Activated CD4-positive, CD25-positive, alpha-beta regulatory T cell treated with anti-CD3 and anti-CD28 coated beads, Interleukin-2, amount 50 U/mL, for 16 hours (primary cell): ENCODE measurements around the gene GALNTL6.
"Not testable (repeated sequence)": the region's sequence is repeated elsewhere in the genome, so short reads cannot be mapped to it uniquely, and the experiment has no call there.

Experiments
- DNase-seq: peaks from one replicate; pipeline ENCODE4 v3.0.0-alpha.2; 2020; ENCODE audit warnings: low read depth, low spot score

Gene GALNTL6

DNA sequence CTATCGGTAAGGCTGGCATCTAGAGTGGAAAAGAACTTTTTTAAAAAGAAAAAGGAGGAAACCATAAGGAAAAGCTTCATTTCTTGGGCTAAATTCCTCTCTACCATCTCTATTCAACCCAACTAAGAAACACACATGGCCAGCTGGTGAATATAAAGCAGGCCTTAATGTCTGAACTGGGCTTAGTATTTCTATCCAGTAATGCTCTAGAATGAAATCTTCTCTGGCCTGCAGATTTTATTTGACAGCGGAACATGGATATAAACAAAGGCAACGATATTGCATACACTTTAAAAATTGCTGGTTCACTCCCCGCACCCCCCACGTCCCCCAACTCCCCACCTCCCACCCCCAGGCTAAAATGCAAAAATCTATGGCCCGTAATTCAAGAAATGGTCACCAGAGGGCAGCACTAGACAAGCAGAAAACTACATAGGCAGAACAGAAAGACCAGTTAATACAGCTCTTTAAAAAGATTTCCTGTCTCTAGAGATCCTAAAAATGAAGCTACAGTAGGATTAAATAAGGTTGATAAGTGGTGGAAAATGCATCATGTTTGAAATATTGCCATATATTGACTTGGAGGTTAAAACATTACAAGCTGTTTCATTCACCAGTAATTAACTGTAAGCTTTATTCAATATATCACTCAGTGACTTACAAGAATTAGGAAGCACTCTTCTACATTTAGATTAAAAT is 1200.2 kb downstream of the GALNTL6 start:
- peak; percentile 24 for DNase-seq

DNA sequence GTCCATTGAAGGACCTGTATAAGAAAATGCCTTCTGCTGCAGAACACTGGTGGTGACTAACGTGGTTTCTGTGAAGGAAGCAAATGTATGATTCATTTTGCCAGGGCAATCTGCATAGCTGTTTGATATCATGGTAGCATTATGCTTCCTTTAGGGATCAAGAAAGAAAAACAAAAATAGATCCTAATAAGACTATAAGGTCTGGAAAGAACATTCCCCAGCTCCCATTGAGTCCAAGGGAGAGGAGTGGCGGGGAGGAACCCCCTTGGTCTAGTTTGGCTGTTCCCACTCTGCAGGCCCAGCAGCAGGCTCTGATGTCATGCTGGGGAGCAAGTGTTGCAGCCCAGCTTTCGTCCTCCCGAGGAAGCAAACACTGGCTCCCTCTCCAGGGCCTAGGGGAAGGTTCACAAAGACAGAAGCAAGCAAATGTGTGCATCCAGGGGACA is 1200.9 kb downstream of the GALNTL6 start:
- no peak for DNase-seq

DNA sequence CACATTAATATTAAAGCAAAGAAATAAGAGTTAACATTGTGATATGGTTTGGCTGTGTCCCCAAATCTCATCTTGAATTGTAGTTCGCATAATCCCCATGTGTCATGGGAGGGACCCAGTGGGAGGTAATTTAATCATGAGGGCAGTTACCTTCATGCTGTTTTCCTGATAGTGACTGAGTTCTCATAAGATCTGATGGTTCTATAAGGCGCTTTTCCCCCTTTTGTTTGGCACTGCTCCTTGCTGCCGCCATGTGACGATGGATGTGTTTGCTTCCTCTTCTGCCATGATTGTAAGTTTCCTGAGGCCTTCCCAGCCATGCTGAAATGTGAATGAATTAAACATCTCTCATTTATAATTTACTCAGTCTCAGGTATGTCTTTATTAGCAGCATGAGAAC is 1201.6 kb downstream of the GALNTL6 start:
- DNase-seq = no peak

DNA sequence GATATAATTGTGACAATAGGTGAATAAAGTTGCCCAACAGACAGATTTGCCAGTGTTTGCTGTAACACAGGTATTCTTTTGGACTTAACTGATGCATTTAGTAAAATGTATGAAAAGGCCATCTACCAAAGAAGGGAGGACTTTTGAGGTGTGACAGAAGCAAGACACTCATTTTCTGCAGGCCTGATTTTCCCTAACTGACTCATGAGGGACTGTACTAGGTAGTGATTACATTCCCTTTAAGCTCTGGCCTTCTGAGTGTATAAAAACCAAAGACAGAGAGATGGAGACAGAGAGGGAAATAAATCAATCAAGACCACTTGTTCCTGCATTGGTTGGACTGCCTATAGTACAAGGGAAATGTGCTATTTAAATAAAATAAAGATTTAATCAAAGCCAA is 1204.6 kb downstream of the GALNTL6 start:
- no peak for DNase-seq

DNA sequence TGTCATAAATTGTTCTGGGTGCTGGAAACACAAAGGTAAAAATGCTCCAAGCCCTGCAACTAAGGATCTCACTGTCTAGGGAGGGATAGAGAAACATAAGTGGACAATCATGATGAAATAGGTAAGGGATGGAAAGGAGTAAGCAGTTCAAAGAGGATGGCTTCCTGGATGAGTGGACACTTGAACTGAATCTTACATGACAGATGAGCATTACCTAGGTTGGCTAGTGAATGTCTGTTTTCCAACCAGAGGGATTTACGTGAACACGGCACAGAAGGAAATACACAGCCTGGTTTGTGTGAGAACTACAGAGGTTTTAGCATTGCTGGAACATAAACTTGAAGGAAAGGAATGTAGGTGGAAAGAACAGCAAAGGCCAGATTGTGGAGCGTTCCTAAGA is 1205.2 kb downstream of the GALNTL6 start:
- no peak for DNase-seq

DNA sequence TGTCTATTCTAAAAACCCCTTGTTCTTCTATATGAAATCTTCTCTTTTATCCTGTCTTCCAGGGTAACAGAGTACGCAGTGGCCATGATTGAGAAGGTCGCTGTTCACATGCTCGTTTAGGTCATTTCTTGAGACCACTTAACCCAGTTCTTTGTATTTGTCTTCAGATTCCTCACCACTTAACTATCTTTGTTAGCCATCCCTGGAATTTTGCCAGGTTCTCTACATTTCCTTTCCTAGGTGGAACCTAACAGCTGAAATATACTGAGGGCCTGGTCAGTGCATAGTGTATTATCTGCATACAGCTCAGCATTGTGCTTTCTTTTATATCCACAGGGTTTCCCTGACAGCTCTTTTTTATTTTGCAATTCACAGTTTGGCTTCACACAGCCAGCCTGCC is 1206.5 kb downstream of the GALNTL6 start:
- DNase-seq = no peak

DNA sequence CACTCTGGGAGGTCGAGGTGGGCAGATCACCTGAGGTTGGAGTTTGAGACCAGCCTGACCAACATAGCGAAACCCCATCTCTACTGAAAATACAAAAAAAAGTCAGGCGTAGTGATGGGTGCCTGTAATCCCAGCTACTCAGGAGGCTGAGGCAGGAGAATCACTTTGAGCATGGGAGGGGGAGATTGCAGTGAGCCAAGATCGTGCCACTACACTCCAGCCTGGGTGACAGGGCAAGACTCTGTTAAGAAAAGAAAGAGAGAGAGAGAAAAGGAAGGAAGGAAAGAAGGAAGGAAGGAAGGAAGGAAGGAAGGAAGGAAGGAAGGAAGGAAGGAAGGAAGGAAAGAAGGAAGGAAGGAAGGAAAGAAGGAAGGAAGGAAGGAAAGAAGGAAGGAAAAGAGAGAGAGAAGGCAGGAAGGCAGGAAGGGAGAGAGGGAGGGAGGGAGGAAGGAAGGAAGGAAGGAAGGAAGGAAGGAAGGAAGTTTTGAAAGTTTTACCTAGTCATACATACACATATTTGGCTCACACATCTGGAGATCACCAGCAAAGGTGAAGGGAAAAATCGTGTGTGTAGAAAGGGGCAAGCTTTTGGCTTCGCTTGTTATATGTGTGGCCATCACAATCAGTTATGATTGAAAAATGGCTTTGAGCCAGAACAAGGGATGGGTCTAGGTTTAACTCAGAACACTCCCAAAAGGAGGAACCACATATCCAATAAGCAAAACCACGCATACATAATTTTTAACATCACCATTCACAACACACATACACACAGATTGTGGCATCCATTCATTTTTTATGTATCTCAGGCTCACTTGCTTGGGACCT is 1208.8 kb downstream of the GALNTL6 start:
- DNase-seq = not testable (repeated sequence)

DNA sequence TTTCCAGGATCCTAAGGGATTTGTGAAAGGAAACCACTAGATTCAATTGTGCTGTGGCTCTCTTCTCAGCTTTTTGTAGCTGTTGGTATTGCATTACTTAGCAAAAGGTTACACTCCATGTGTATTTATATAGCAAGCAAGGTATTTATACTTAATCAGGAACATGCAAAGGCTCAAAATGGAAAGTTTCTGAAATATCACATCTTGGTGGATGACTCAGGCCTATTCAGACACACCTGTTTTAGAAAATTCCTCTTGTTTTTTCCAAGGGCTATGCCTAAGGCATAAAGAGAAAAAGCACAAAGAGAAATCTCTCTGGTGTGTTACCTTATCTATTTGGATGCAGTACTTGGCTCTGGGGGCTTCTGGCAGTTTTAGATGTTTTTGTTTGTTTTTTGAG is 1211.0 kb downstream of the GALNTL6 start:
- DNase-seq = no peak

DNA sequence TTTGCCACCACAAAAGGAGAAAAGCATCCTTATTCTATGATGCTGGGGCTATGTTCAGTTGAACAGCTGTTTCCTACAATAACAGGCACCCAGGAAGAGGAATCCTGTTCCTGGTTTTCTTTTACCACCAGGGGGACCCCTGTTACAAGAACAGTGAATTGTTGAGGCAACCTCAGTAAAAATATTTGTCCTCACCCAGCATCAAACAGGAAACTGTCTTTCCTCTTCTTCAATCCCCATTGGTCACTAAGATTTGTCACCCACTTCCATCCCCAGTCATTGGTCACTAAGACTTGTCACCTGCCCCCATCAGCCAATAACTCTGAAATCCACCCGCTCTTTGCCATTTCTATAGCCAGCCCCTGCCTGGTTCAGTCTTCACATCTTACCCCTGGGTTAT is 1211.9 kb downstream of the GALNTL6 start:
- no peak for DNase-seq

DNA sequence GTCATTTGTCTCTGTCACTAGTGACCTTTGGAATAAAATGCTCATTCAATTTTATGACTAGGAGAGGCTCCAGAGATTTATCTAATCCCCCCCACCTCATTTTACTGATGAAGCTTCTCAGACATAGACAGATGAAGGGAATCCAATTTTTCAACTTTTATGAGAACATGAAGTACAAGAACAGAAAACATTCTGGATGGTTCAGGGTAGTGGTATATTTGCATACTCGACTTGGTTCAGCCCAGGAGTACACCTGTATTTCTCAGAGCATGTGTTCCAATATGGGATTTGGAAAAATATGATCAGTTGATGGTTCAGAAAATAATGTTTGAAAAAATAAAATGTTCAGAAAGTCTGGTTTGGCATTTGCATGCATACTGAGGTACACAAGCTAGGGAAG is 1224.0 kb downstream of the GALNTL6 start:
- no peak for DNase-seq

DNA sequence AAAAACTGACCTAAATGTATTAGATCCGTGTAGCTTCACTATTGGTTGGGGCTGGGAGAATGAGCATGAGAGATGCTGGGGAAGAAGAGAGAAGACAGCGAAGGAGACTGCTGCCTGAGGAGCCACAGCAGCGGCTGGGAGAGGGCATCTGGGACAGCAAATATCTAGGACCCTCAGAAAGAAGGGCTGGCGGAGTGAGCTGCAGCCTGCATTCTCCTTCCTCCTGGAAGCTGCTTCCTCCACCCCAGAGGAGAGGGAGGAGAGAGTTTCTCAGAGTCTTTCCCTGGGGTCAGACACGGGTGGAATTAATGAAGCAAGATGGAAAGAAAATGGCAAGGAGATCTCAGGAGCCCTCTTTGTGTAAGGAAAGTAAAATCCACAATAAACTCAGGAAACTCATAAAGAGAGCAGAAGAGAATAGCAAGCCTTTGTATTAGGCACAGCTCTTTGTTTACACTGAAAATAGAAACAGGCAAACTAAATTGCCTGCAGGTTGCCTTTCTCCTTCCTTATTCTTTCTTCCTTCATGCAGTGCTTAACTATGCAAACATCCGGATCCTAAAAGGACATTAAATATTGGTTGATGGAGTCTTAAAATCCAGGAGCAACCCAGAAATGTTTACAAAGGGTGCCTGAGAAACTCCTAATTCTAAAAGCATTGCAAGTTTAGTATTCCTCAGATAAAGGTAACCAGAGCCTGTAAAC is 1225.1 kb downstream of the GALNTL6 start:
- DNase-seq = no peak

DNA sequence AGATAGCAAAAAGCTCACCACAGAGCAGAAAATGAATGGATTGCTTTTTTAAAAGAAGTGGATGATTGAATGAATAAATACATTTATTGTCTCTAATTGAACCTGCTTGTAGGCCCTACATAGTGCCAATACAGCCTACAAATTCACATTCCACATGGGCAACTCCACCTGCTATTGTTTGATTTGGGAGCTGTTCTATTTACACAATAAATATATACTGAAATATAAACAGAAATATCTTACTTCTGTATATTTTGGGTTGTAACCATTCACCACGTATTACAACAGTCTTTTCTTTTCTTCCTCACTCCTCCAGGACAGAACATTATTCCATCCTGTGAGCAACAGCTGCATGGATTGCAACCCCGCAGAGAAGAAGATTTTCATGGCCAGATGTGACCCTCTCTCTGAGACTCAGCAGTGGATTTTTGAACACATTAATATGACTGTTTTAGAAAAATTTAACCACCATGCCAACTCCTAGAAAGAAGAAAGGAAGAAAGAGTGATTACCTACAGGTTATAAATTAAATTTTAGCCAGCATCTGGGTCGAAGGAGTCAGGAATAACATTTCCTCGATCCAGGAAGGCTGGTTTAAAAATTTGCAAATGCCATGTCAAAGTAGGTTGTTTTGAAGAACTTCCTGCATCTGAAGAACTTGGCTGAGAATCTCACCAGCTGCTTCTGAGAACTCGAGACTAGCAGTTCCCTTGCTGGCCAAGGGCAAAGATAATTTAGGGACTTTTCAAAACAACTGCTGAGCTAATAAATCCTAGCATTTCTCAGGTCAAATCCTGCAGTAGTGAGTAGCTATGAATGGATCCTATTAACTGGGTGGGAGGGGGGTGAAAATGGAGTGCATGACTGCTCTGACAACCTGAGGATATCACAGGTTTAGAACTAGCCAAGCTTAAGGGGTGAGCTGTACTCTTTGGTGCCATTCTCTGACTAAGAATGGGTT is 1226.7 kb downstream of the GALNTL6 start:
- no peak for DNase-seq

DNA sequence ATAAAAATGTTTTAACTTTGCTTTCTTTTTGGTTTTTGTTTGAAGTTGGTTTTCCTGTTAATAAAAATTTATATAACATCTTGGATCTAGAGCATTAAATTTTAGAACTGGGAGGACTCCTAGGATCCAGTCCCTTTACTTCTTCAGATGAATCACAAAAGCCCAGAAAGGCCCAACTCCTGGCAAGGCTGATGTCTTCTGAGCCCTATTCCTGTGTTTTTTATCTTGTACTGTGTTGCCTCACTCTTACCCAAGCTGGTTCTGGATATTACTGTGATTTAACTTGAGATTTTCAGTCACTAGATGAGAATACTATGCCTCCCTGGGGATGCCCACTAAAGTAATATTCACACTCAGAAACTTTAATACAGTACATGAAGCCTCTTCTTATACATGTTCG is 1228.3 kb downstream of the GALNTL6 start:
- DNase-seq = no peak

DNA sequence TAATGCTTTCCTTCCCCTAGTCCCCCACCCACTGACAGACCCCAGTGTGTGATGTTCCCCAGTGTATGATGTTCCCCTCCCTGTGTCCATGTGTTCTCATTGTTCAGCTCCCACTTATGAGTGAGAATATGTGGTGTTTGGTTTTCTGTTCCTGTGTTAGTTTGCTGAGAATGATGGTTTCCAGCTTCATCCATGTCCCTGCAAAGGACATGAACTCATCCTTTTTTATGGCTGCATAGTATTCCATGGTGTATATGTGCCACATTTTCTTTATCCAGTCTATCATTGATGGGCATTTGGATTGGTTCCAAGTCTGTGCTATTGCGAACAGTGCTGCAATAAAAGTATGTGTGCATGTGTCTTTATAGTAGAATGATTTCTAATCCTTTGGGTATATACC is 1228.9 kb downstream of the GALNTL6 start:
- DNase-seq = not testable (repeated sequence)

DNA sequence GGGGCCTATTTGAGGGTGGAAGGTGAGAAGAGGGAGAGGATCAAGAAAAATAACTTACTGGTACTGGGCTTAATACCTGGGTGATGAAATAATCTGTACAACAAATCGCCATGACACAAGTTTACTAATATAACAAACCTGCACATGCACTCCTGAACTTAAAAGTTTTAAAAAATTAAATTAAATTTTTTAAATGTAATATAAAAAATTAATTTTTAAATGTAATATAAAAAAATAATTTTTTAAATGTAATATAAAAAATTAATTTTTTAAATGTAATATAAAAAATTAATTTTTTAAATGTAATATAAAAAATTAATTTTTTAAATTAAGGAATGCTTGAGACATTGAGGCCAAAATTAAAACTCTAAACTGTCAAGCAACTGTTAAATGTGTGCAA is 1231.1 kb downstream of the GALNTL6 start:
- DNase-seq = no peak

DNA sequence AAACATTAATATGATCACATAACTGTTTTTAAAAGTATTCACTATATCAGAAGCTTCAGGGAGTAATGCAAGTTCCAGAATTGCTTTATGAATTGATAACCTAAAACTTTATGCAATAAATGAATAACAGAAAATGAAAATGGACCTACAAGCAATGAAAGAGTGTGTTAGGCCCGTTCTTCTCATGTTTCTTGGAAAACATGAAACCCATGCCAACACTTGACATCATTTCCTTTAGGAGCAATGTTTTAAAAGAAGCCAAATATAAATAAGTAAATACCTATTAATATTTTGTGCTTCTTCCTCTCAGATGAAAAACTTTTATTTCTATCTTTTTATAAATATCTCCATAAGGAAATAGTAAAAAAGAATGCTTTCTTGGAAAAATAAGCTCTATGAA is 1232.4 kb downstream of the GALNTL6 start:
- DNase-seq = no peak

DNA sequence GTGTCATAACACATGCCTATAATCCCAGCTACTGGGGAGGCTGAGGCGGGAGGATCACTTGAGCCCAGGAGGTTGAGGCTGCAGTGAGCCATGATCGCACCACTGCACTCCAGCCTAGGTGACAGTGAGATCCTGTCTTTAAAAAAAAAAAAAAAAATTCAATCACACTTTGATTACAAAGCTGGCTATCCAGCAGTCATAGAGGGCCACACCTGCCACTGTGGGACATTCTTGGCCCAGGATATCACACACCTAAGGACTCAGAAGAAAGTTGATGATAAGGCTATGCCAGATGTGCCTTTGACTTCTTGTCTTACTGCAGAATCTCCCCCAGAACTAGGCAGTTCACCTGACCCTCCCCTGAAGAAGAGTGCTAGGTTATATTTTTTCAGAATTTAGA is 1232.9 kb downstream of the GALNTL6 start:
- no peak for DNase-seq

DNA sequence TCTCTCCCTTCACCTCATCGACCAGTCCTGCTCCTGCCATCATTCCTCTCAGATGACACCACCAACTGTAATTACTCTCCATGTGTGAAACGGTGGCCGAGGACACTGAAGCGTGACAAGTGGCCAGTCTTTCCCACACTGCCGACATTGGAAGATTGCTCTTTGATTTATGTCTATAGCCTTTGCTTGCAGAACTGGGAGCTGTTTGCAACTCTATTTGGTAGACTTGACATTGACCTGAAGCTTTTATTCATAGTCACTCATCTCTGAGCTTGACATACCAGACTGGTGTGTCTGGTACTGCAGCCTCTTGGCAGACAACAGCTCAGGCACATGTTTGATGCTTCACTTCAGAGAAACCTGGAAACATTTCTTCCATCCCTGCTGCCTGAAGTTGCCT is 1233.6 kb downstream of the GALNTL6 start:
- DNase-seq = no peak

DNA sequence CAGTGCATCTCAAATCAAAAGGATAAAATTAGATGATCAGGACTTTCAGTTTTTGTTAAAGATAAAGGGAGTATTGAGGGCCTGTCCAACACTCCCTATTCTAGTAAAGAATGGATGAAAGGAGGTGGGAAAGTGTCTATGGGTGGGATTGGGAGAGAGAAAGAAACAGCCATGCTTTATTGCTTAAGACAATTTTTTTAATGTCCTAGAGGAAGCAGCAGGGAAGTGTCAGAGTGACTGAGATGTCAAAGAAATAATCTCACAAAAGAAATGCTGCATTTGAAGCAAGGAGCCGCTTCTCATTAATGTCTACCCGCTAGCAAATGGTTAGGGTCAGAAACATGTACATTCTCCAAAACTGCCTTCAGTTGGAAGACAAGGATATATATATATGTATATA is 1238.0 kb downstream of the GALNTL6 start:
- no peak for DNase-seq

DNA sequence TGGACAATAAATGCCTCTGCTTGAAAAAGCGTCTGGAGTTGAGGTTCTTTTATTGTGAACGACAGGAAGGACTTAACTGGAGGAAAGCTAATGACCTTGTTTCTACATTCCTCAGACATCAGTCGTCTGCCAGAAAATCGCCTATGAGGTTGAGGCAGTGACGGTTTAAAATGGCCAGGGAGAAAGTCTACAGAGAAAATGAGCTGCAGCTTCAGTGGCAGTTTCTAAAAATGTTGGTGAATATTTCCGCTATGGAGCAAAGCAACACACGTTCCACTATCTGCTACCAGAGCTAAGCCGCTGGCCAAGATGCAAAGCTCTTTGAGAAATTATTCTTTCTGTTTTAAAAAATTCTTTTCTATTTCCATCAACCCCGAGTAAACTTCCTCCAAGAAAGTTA is 1238.5 kb downstream of the GALNTL6 start:
- no peak for DNase-seq

DNA sequence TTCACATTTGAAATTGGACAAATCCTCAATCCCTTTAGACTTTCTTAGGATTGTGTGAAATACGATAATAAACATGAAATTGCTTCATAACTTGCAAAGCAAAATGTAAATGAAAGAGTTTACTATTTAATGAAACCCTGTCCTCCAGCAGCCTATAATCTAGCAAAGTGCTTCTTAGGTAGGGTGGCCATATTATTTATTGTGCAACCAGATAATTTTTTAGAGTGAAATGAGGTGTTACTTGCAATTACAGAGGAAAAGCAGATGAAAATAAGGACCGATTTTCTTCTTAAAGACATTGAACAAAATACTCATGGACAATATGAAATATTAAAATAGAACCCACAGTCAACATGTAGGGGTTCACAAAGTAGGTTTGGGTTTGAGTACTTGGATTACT is 1239.2 kb downstream of the GALNTL6 start:
- no peak for DNase-seq
